ENCODE data around the gene PSMB9. TPM values are rescaled to one million over a fixed set of nuclear protein-coding genes. Genes with fewer than 3 reads are reported as not detected.

The PSMB9 gene
- total and polyA plus RNA-seq, 4 donors = 14.4 to 183 (median 61.9) TPM

GRCh38 chr6:32809171-32809570 lies 44.8 kb upstream of the PSMB9 start:
- Histone ChIP-seq H3K9ac (ENCODE audit: insufficient read depth in 1 of 2, low read length in 2 of 2) (no peak overlapping the region), H3K36me3 (ENCODE audit: control insufficient read depth in 4 of 4, insufficient read depth in 4 of 4, low read length in 4 of 4) (no peaks in the 10 kb centered on the region), H3K4me1 (ENCODE audit: control insufficient read depth in 5 of 5, insufficient read depth in 5 of 5, low read length in 5 of 5) (peaks cover 0 to 6% (median 0%) of the 10 kb centered on the region in 5 donors), H3K27ac (ENCODE audit: low read depth in 1 of 2, low read length in 1 of 2) (no peak overlapping the region), H3K9me3 (ENCODE audit: control insufficient read depth in 4 of 4, insufficient read depth in 3 of 4, low read length in 3 of 4) (no peaks in the 10 kb centered on the region), H3K4me3 (no peak overlapping the region), H3K27me3 (ENCODE audit: control insufficient read depth in 3 of 3, insufficient read depth in 3 of 3, low read length in 2 of 3) (peaks cover 0 to 11% (median 1%) of the 10 kb centered on the region in 3 donors)
- peak in 2 of 3 donors; percentile 56 to 82 for DNase-seq
- no peak for ATAC-seq (ENCODE audit: insufficient read depth, low FRiP score)
- TF ChIP-seq CTCF (IDR thresholded peaks at IDR 0.05; ENCODE audit: control extremely low read depth, extremely low read depth) = no peak
- WGBS, 2 donors = 0 to 42% methylated on average over 1 of the region's 1 CpG

DNA sequence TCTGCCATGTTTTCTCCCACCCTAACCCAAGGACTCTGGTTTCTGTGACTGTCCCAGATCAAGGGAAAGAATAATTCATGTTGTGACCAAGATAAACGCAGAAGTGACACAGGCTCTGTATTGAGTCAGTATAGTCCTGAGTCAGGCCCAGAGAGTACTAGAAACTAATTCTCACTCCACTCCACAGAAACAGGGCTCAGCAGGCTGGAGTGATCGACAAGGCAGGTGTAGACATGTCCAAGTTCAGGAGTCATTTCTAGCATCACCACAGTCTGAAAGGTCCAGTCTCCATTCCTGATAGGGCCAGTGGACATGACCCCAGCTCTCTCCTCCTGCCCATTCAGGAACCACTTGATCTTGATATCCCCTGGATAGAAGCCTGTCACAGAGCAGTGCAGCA lies 39.8 kb upstream of the PSMB9 start:
- Histone ChIP-seq H3K4me3 (no peak overlapping the region), H3K9ac (ENCODE audit: insufficient read depth in 1 of 2, low read length in 2 of 2) (no peak overlapping the region), H3K36me3 (ENCODE audit: control insufficient read depth in 4 of 4, insufficient read depth in 4 of 4, low read length in 4 of 4) (no peaks in the 10 kb centered on the region), H3K27me3 (ENCODE audit: control insufficient read depth in 3 of 3, insufficient read depth in 3 of 3, low read length in 2 of 3) (no peaks in the 10 kb centered on the region), H3K27ac (ENCODE audit: low read depth in 1 of 2, low read length in 1 of 2) (no peak overlapping the region), H3K9me3 (ENCODE audit: control insufficient read depth in 4 of 4, insufficient read depth in 3 of 4, low read length in 3 of 4) (no peaks in the 10 kb centered on the region), H3K4me1 (ENCODE audit: control insufficient read depth in 5 of 5, insufficient read depth in 5 of 5, low read length in 5 of 5) (no peaks in the 10 kb centered on the region)
- no peak for DNase-seq
- no peak for ATAC-seq (ENCODE audit: insufficient read depth, low FRiP score)
- WGBS, 2 donors = 62 to 94% methylated on average over 2 of the region's 2 CpGs
- TF ChIP-seq CTCF (IDR thresholded peaks at IDR 0.05; ENCODE audit: control extremely low read depth, extremely low read depth) = no peak

- no peaks in the 10 kb centered on the region for H3K9me3 ChIP-seq (ENCODE audit: control insufficient read depth in 4 of 4, insufficient read depth in 3 of 4, low read length in 3 of 4)
- TF ChIP-seq CTCF (IDR thresholded peaks at IDR 0.05; ENCODE audit: control extremely low read depth, extremely low read depth) = no peak
- ATAC-seq (ENCODE audit: insufficient read depth, low FRiP score) (no peak), DNase-seq (no peak)
- H3K9ac ChIP-seq (ENCODE audit: insufficient read depth in 1 of 2, low read length in 2 of 2) = no peak overlapping the region
- no peak overlapping the region for H3K27ac ChIP-seq (ENCODE audit: low read depth in 1 of 2, low read length in 1 of 2)
- H3K36me3 ChIP-seq (ENCODE audit: control insufficient read depth in 4 of 4, insufficient read depth in 4 of 4, low read length in 4 of 4) = no peaks in the 10 kb centered on the region
- no peak overlapping the region for H3K4me3 ChIP-seq
- no peaks in the 10 kb centered on the region for H3K4me1 ChIP-seq (ENCODE audit: control insufficient read depth in 5 of 5, insufficient read depth in 5 of 5, low read length in 5 of 5)
- WGBS, 2 donors = 71 to 75% methylated on average over 5 of the region's 5 CpGs
- H3K27me3 ChIP-seq (ENCODE audit: control insufficient read depth in 3 of 3, insufficient read depth in 3 of 3, low read length in 2 of 3) = no peaks in the 10 kb centered on the region
Observed at GRCh38 chr6:32815115-32815514, 38.9 kb upstream of the PSMB9 start.

DNA sequence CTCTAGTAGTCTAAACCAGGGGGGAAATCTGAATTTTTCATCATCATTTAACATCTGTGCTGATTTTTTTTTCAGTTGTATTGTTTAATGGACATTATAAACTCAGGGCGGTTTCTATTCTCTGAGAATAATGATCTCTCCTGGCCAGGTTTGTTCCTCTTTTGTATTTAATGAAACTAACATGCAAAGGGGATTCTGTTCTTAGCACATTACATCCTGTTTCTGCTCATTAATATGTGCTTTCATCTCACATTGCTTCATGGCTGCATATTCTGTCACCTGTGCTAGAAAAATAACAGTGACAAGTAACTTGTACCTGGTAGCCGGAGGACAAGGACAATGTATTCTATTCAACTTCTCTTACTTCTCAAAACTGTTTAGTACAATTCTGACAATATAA lies 38.0 kb upstream of the PSMB9 start:
- Histone ChIP-seq H3K9me3 (ENCODE audit: control insufficient read depth in 4 of 4, insufficient read depth in 3 of 4, low read length in 3 of 4) (no peaks in the 10 kb centered on the region), H3K9ac (ENCODE audit: insufficient read depth in 1 of 2, low read length in 2 of 2) (no peak overlapping the region), H3K4me1 (ENCODE audit: control insufficient read depth in 5 of 5, insufficient read depth in 5 of 5, low read length in 5 of 5) (no peaks in the 10 kb centered on the region), H3K4me3 (no peak overlapping the region), H3K27ac (ENCODE audit: low read depth in 1 of 2, low read length in 1 of 2) (no peak overlapping the region), H3K36me3 (ENCODE audit: control insufficient read depth in 4 of 4, insufficient read depth in 4 of 4, low read length in 4 of 4) (no peaks in the 10 kb centered on the region), H3K27me3 (ENCODE audit: control insufficient read depth in 3 of 3, insufficient read depth in 3 of 3, low read length in 2 of 3) (no peaks in the 10 kb centered on the region)
- 51 to 69% methylated on average over 2 of the region's 2 CpGs for WGBS, 2 donors
- ATAC-seq (ENCODE audit: insufficient read depth, low FRiP score) (no peak), DNase-seq (no peak)
- no peak for TF ChIP-seq CTCF (IDR thresholded peaks at IDR 0.05; ENCODE audit: control extremely low read depth, extremely low read depth)

Measured in lung (tissue), 12 donors.